HepG2 (cell line): ENCODE data around the gene GALNT16. TPM values are rescaled to one million over a fixed set of nuclear protein-coding genes. Genes with fewer than 3 reads are reported as not detected.
A peak's percentile ranks its signal among the peaks of the same experiment; 100 is the strongest.

ENCODE experiments used
- CCAR2 ChIP-seq: fragments of 200-400 bp; formaldehyde crosslinking; optimal IDR thresholded peaks from 2 replicates; pipeline ENCODE3; 2018; ENCODE audit warnings: low read depth, mild to moderate bottlenecking, low read length, moderate library complexity
- MAFG ChIP-seq: sonication (generic); formaldehyde crosslinking; IDR thresholded peaks from 2 replicates; pipeline ENCODE4 v1.5.1; 2020; ENCODE audit warnings: mild to moderate bottlenecking, missing genetic modification reagents
- ZMAT3 ChIP-seq: sonication (generic); formaldehyde crosslinking; conservative IDR thresholded peaks from 2 replicates; pipeline ENCODE4 v1.7.0; 2021; ENCODE audit warnings: missing genetic modification reagents
- ZNF34 ChIP-seq: sonication (generic); formaldehyde crosslinking; IDR thresholded peaks from 2 replicates; pipeline ENCODE4 v1.4.0; 2020; ENCODE audit warnings: mild to moderate bottlenecking, missing genetic modification reagents, borderline replicate concordance
- ZNF770 ChIP-seq: sonication (generic); formaldehyde crosslinking; IDR thresholded peaks from 2 replicates; pipeline ENCODE4 v1.5.0; 2020; ENCODE audit warnings: mild to moderate bottlenecking, missing genetic modification reagents
- polyA plus RNA-seq, 8 experiments: library from polyadenylated mRNA; depleted of rRNA in 3 of 8; stranded (reverse) in 7 of 8; unstranded in 1 of 8; fragments of >200 nt; fragmentation: Illumina TruSeq in 4 of 8; extraction: Trizol in 4 of 8; gene quantifications; 2 replicates each; pipeline versions ENCODE4 v1.2.1 to v1.2.3, GENCODE V29; 2011 to 2016; ENCODE audit warnings: low read depth in 4 of 8, missing spikeins in 1 of 8, mixed read lengths in 1 of 8; ENCODE audit not compliant: insufficient read depth in 1 of 8
- total RNA-seq, 5 experiments: library from RNA; depleted of rRNA; stranded (reverse); fragments of >200 nt; fragmentation: Illumina TruSeq; extraction: Trizol; gene quantifications; 2 replicates each; pipeline ENCODE4 v1.2.3, GENCODE V29; 2016; ENCODE audit warnings: low read depth in 1 of 5
- TF ChIP-seq, protein P1 (sequence below): sonication (generic); formaldehyde crosslinking; IDR thresholded peaks from 2 replicates; pipeline ENCODE4 v1.5.1; 2020; ENCODE audit warnings: missing genetic modification reagents, mild to moderate bottlenecking, borderline replicate concordance
- TF ChIP-seq, protein P2 (sequence below), 2 experiments: fragments of 450-650 bp in 1 of 2; sonication (generic) in 1 of 2; formaldehyde crosslinking in 1 of 2; IDR thresholded peaks; 2 replicates each; pipeline versions ENCODE4 v1.6.1 to v1.8.0; 2016 to 2022; ENCODE audit warnings: antibody characterized with exemption in 1 of 2, mild to moderate bottlenecking in 1 of 2, missing genetic modification reagents in 1 of 2

Gene GALNT16
- total and polyA plus RNA-seq, 2 of the 13 experiments (the other 11 are each of a cell fraction or from before 2014, with no cell fraction given): 0.54 to 0.82 TPM

GRCh38 chr14:69261761-69262331 lies 1.9 kb downstream of the GALNT16 start (continued):
- TF ChIP-seq ZNF770 (CRISPR knock-in tag) (peak; percentile 23; the same call in 1 of the 2 replicates), ZNF34 (CRISPR knock-in tag) (no peak), ZMAT3 (CRISPR knock-in tag) (no peak), MAFG (CRISPR knock-in tag) (no peak), CCAR2 (no peak)
- TF ChIP-seq, protein P1, sequence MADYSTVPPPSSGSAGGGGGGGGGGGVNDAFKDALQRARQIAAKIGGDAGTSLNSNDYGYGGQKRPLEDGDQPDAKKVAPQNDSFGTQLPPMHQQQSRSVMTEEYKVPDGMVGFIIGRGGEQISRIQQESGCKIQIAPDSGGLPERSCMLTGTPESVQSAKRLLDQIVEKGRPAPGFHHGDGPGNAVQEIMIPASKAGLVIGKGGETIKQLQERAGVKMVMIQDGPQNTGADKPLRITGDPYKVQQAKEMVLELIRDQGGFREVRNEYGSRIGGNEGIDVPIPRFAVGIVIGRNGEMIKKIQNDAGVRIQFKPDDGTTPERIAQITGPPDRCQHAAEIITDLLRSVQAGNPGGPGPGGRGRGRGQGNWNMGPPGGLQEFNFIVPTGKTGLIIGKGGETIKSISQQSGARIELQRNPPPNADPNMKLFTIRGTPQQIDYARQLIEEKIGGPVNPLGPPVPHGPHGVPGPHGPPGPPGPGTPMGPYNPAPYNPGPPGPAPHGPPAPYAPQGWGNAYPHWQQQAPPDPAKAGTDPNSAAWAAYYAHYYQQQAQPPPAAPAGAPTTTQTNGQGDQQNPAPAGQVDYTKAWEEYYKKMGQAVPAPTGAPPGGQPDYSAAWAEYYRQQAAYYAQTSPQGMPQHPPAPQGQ (CRISPR knock-in tag): no peak
- TF ChIP-seq, protein P2, sequence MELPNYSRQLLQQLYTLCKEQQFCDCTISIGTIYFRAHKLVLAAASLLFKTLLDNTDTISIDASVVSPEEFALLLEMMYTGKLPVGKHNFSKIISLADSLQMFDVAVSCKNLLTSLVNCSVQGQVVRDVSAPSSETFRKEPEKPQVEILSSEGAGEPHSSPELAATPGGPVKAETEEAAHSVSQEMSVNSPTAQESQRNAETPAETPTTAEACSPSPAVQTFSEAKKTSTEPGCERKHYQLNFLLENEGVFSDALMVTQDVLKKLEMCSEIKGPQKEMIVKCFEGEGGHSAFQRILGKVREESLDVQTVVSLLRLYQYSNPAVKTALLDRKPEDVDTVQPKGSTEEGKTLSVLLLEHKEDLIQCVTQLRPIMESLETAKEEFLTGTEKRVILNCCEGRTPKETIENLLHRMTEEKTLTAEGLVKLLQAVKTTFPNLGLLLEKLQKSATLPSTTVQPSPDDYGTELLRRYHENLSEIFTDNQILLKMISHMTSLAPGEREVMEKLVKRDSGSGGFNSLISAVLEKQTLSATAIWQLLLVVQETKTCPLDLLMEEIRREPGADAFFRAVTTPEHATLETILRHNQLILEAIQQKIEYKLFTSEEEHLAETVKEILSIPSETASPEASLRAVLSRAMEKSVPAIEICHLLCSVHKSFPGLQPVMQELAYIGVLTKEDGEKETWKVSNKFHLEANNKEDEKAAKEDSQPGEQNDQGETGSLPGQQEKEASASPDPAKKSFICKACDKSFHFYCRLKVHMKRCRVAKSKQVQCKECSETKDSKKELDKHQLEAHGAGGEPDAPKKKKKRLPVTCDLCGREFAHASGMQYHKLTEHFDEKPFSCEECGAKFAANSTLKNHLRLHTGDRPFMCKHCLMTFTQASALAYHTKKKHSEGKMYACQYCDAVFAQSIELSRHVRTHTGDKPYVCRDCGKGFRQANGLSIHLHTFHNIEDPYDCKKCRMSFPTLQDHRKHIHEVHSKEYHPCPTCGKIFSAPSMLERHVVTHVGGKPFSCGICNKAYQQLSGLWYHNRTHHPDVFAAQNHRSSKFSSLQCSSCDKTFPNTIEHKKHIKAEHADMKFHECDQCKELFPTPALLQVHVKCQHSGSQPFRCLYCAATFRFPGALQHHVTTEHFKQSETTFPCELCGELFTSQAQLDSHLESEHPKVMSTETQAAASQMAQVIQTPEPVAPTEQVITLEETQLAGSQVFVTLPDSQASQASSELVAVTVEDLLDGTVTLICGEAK (IDR thresholded peaks at IDR 0.05): no peak
- TF ChIP-seq, protein P2 (CRISPR knock-in tag; IDR thresholded peaks at IDR 0.05): 0 out of 2 replicates have a peak, but pooled peaks have one; percentile 29
